NK-92 (cell line): ENCODE measurements around the gene NUDCD3.

Experiments
- DNase-seq: peaks from one replicate; lab custom pipeline; 2025; ENCODE audit not compliant: unreplicated experiment; lab: John Stamatoyannopoulos, UW

NUDCD3 gene

DNA sequence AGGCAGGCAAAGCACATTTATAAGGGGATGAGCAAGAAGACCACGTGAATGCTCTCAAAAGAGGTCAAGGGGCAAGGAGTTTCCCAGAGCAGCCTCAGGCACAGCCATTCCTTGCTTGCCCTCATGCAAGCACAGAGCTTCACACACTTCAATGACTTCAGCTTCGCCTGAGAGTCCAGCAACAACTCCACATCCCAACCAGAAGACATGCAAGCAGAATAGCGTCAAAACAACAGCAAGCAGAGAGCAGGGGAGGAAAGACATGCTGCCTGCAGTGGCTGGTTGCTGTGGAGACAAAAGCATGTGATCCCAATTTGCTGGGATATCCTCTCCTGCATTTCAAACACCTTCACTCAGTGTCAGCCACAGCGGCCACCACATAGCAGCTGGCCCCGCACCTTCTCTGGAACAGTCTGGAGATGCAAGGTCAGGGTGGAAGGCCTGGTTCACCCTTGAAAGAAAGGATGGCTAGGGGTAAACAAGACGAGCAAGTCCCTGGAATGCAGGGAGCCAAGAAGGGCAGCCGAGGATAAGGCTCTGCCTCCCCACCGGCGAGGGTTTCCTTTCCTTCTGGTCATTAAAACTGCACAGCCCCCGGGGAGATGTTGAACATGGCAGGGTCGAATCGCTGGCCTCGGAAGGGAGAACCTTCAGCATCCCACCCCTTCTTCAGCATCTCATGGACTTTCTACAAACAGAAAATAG, 104.9 kb downstream of the NUDCD3 start:
- no peak for DNase-seq

GRCh38 chr7:44384586-44385433, 105.6 kb downstream of the NUDCD3 start:
- DNase-seq, result no peak

DNA sequence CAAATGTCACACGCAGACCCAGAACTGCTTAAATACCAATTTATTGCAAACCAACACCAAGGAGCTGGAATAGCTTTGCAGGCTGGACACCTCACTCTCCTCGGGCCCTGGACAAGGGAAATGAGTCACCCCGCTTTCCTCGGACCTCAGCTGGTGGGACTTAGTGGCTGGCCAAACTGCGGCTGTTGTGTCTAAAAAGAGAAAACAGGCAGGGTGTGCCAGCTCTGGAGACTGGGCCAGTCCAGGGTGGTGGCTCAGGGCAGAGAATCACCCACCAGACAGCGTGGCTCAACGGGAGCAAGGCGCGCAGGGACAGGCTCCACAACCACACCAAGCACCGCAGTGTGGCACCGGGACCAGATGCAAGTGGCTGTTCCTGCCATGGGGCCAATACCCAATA, 106.9 kb downstream of the NUDCD3 start:
- DNase-seq, result no peak

GRCh38 chr7:44382459-44383265, 107.8 kb downstream of the NUDCD3 start:
- no peak for DNase-seq

- DNase-seq, result no peak
Observed at GRCh38 chr7:44381494-44382220, 108.8 kb downstream of the NUDCD3 start.

GRCh38 chr7:44380831-44381493, 109.5 kb downstream of the NUDCD3 start:
- no peak for DNase-seq

GRCh38 chr7:44380189-44380830, 110.1 kb downstream of the NUDCD3 start:
- no peak for DNase-seq

- no peak for DNase-seq
Observed at GRCh38 chr7:44379366-44380188, 110.9 kb downstream of the NUDCD3 start.

GRCh38 chr7:44378744-44379143, 111.7 kb downstream of the NUDCD3 start:
- DNase-seq, result no peak

GRCh38 chr7:44377681-44378421, 112.6 kb downstream of the NUDCD3 start:
- no peak for DNase-seq

DNA sequence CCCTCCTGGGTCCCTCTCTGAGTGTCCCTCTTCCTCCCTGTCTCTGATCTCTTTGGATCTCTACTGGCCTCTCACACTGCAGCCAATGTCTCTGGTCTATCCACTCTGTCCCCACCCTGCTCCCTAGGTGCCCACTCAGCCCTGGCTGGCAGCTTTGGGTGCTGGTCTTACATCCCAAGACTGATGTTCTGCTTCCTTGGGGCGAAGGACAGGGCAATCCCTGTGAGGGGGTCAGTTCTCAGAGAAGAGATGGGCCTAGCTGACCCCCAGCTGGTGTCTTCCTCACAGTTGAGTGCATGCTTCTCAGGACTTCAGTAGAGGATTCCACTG, 113.4 kb downstream of the NUDCD3 start:
- DNase-seq, result no peak

GRCh38 chr7:44376429-44377133, 113.9 kb downstream of the NUDCD3 start:
- DNase-seq, result no peak

- DNase-seq, result no peak
Observed at GRCh38 chr7:44375926-44376342, 114.5 kb downstream of the NUDCD3 start.

- no peak for DNase-seq
Observed at GRCh38 chr7:44375236-44375699, 115.2 kb downstream of the NUDCD3 start.

GRCh38 chr7:44374007-44374763, 116.3 kb downstream of the NUDCD3 start:
- no peak for DNase-seq

- no peak for DNase-seq
Observed at GRCh38 chr7:44373418-44373740, 117.1 kb downstream of the NUDCD3 start.
